Measurements from ENCODE around the gene PCDH9.

The PCDH9 gene

GRCh38 chr13:67223024-67223423 lies 7.1 kb downstream of the PCDH9 start:
- H3K4me3 ChIP-seq (ENCODE audit: severe bottlenecking) = no peak overlapping the region

GRCh38 chr13:67221630-67222226 lies 8.4 kb downstream of the PCDH9 start:
- no peaks in the 10 kb centered on the region for H3K27me3 ChIP-seq (ENCODE audit: insufficient read depth, poor library complexity, severe bottlenecking)
- ATAC-seq (ENCODE audit: low read depth) (no peak), DNase-seq (ENCODE audit: low spot score) (no peak)
- no peaks in the 10 kb centered on the region for H3K36me3 ChIP-seq (ENCODE audit: low read depth)
- peaks cover 4% of the 10 kb centered on the region for H3K4me1 ChIP-seq (ENCODE audit: insufficient read depth, poor library complexity, severe bottlenecking)
- no peaks in the 10 kb centered on the region for H3K9me3 ChIP-seq (ENCODE audit: severe bottlenecking)
- no peak overlapping the region for H3K4me3 ChIP-seq (ENCODE audit: severe bottlenecking)
- no peak overlapping the region for H3K27ac ChIP-seq (ENCODE audit: poor library complexity, severe bottlenecking)
- no peak for TF ChIP-seq CTCF (IDR thresholded peaks at IDR 0.05; ENCODE audit: poor library complexity, severe bottlenecking)

More at GRCh38 chr13:67223024-67223423, 7.1 kb downstream of the PCDH9 start:
- peaks cover 4% of the 10 kb centered on the region for H3K4me1 ChIP-seq (ENCODE audit: insufficient read depth, poor library complexity, severe bottlenecking)
- no peak overlapping the region for H3K27ac ChIP-seq (ENCODE audit: poor library complexity, severe bottlenecking)
- DNase-seq (ENCODE audit: low spot score) (no peak), ATAC-seq (ENCODE audit: low read depth) (no peak)
- H3K27me3 ChIP-seq (ENCODE audit: insufficient read depth, poor library complexity, severe bottlenecking) = no peaks in the 10 kb centered on the region
- TF ChIP-seq CTCF (IDR thresholded peaks at IDR 0.05; ENCODE audit: poor library complexity, severe bottlenecking) = no peak
- no peaks in the 10 kb centered on the region for H3K9me3 ChIP-seq (ENCODE audit: severe bottlenecking)
- no peaks in the 10 kb centered on the region for H3K36me3 ChIP-seq (ENCODE audit: low read depth)

- no peak for TF ChIP-seq CTCF (IDR thresholded peaks at IDR 0.05; ENCODE audit: poor library complexity, severe bottlenecking)
- Histone ChIP-seq H3K36me3 (ENCODE audit: low read depth) (no peaks in the 10 kb centered on the region), H3K4me1 (ENCODE audit: insufficient read depth, poor library complexity, severe bottlenecking) (peaks cover 4% of the 10 kb centered on the region), H3K27me3 (ENCODE audit: insufficient read depth, poor library complexity, severe bottlenecking) (no peaks in the 10 kb centered on the region), H3K9me3 (ENCODE audit: severe bottlenecking) (no peaks in the 10 kb centered on the region), H3K4me3 (ENCODE audit: severe bottlenecking) (no peak overlapping the region), H3K27ac (ENCODE audit: poor library complexity, severe bottlenecking) (no peak overlapping the region)
- ATAC-seq (ENCODE audit: low read depth) (no peak), DNase-seq (ENCODE audit: low spot score) (no peak)
Measured at GRCh38 chr13:67219113-67219512, 11.0 kb downstream of the PCDH9 start.

- no peaks in the 10 kb centered on the region for H3K36me3 ChIP-seq (ENCODE audit: low read depth)
- no peaks in the 10 kb centered on the region for H3K9me3 ChIP-seq (ENCODE audit: severe bottlenecking)
- ATAC-seq (ENCODE audit: low read depth) (no peak), DNase-seq (ENCODE audit: low spot score) (no peak)
- H3K4me1 ChIP-seq (ENCODE audit: insufficient read depth, poor library complexity, severe bottlenecking) = no peaks in the 10 kb centered on the region
- no peaks in the 10 kb centered on the region for H3K27me3 ChIP-seq (ENCODE audit: insufficient read depth, poor library complexity, severe bottlenecking)
- H3K27ac ChIP-seq (ENCODE audit: poor library complexity, severe bottlenecking) = no peak overlapping the region
- no peak overlapping the region for H3K4me3 ChIP-seq (ENCODE audit: severe bottlenecking)
- TF ChIP-seq CTCF (IDR thresholded peaks at IDR 0.05; ENCODE audit: poor library complexity, severe bottlenecking) = no peak
Measured at GRCh38 chr13:67217880-67218279, 12.3 kb downstream of the PCDH9 start.

- Histone ChIP-seq H3K36me3 (ENCODE audit: low read depth) (no peaks in the 10 kb centered on the region), H3K27ac (ENCODE audit: poor library complexity, severe bottlenecking) (no peak overlapping the region), H3K4me3 (ENCODE audit: severe bottlenecking) (no peak overlapping the region), H3K27me3 (ENCODE audit: insufficient read depth, poor library complexity, severe bottlenecking) (no peaks in the 10 kb centered on the region), H3K4me1 (ENCODE audit: insufficient read depth, poor library complexity, severe bottlenecking) (no peaks in the 10 kb centered on the region), H3K9me3 (ENCODE audit: severe bottlenecking) (no peaks in the 10 kb centered on the region)
- DNase-seq (ENCODE audit: low spot score) (no peak), ATAC-seq (ENCODE audit: low read depth) (no peak)
- no peak for TF ChIP-seq CTCF (IDR thresholded peaks at IDR 0.05; ENCODE audit: poor library complexity, severe bottlenecking)
Measured at GRCh38 chr13:67216864-67217263, 13.3 kb downstream of the PCDH9 start.
